Upper lobe of left lung (tissue), 4 donors: ENCODE data around the gene GBF1.

Source experiments
- CTCF ChIP-seq, 6 experiments: fragments of 450-650 bp in 4 of 6; fragments of 200-600 bp in 2 of 6; sonication (generic) in 2 of 6; IDR thresholded peaks; one replicate each; pipeline ENCODE4 v1.5.1; 2016 to 2019; ENCODE audit warnings: antibody characterized with exemption in 6 of 6
- POLR2A ChIP-seq, 4 donors: fragments of 450-650 bp; IDR thresholded peaks; one replicate each; pipeline ENCODE4 v1.5.1; 2016 to 2017; ENCODE audit warnings: antibody characterized with exemption in 4 of 4, mild to moderate bottlenecking in 2 of 4
- POLR2AphosphoS5 ChIP-seq, 2 donors: sonication (generic); formaldehyde crosslinking; IDR thresholded peaks; one replicate each; pipeline ENCODE4 v1.5.1; 2017; ENCODE audit warnings: antibody characterized with exemption in 2 of 2

- TF ChIP-seq POLR2AphosphoS5 (IDR thresholded peaks at IDR 0.05): no peak
- TF ChIP-seq CTCF (IDR thresholded peaks at IDR 0.05): no peak
- no peak for TF ChIP-seq POLR2A (IDR thresholded peaks at IDR 0.05)
Observed at GRCh38 chr10:102268375-102268888, 23.1 kb downstream of the GBF1 start.
